OCI-LY3 (cell line): ENCODE data around the gene SOSTDC1.

Source experiments
- H2AFZ ChIP-seq: fragments of 200-600, 300-600 bp; shearing (Covaris generic); 2 replicates; pipeline ENCODE4 v1.6.0; 2014; ENCODE audit warnings: antibody characterized with exemption, low read depth, low read length
- H3K27ac ChIP-seq: fragments of 200-600, 300-600 bp; sonication (generic); 2 replicates; pipeline ENCODE4 v1.5.1; 2014; ENCODE audit warnings: mild to moderate bottlenecking, low read length, moderate library complexity, mixed read lengths
- H3K27me3 ChIP-seq: fragments of 200-600, 300-600 bp; sonication (generic); 2 replicates; pipeline ENCODE4 v1.6.1; 2014; ENCODE audit warnings: low read depth, low read length, mixed read lengths
- H3K36me3 ChIP-seq: fragments of 200-600, 300-600 bp; sonication (generic); replicated peaks from 2 replicates; pipeline ENCODE3; 2014; ENCODE audit warnings: low read depth, low read length, mixed read lengths
- H3K4me1 ChIP-seq: fragments of 300-600, 200-600 bp; sonication (generic); 2 replicates; pipeline ENCODE4 v1.6.1; 2014; ENCODE audit warnings: low read length, mixed read lengths
- H3K4me2 ChIP-seq: fragments of 200-600, 300-600 bp; sonication (generic); 2 replicates; pipeline ENCODE4 v1.6.1; 2014; ENCODE audit warnings: low read length, mixed read lengths
- H3K4me3 ChIP-seq: fragments of 300-600, 200-600 bp; sonication (generic); 2 replicates; pipeline ENCODE4 v1.5.1; 2014; ENCODE audit warnings: antibody characterized with exemption, mild to moderate bottlenecking, low read length, moderate library complexity
- H3K79me2 ChIP-seq: fragments of 300-600, 200-600 bp; shearing (Covaris generic); 2 replicates; pipeline ENCODE4 v1.6.1; 2014; ENCODE audit warnings: mild to moderate bottlenecking, low read length, mixed read lengths
- H3K9ac ChIP-seq: fragments of 300-600, 200-600 bp; shearing (Covaris generic); 2 replicates; pipeline ENCODE4 v1.6.0; 2014; ENCODE audit warnings: mild to moderate bottlenecking, low read length, moderate library complexity
- H3K9me3 ChIP-seq: fragments of 200-600, 300-600 bp; shearing (Covaris generic); 2 replicates; pipeline ENCODE4 v1.6.1; 2014; ENCODE audit warnings: low read length, mixed read lengths; ENCODE audit not compliant: insufficient read depth
- H4K20me1 ChIP-seq: fragments of 200-600, 300-600 bp; sonication (generic); 2 replicates; pipeline ENCODE4 v1.6.1; 2016; ENCODE audit warnings: low read length, mixed read lengths; ENCODE audit not compliant: insufficient read depth
- CTCF ChIP-seq: fragments of 200-600, 300-600 bp; sonication (generic); IDR thresholded peaks from 2 replicates; pipeline ENCODE4 v1.5.1; 2014; ENCODE audit warnings: antibody characterized with exemption, low read length, low read depth
- EZH2phosphoT487 ChIP-seq: fragments of 200-600 bp; shearing (Covaris generic); IDR thresholded peaks from 2 replicates; pipeline ENCODE4 v1.6.1; 2018; ENCODE audit warnings: antibody characterized with exemption, mixed run types, low read depth

The SOSTDC1 gene

GRCh38 chr7:16498122-16498521 lies 32.6 kb upstream of the SOSTDC1 start:
- Histone ChIP-seq H3K27me3 (no peaks in the 10 kb centered on the region), H3K36me3 (no peaks in the 10 kb centered on the region), H3K27ac (no peak overlapping the region), H3K79me2 (no peaks in the 10 kb centered on the region), H2AFZ (no peak overlapping the region), H3K9me3 (no peaks in the 10 kb centered on the region), H3K9ac (no peak overlapping the region), H3K4me2 (no peak overlapping the region), H3K4me1 (no peaks in the 10 kb centered on the region), H3K4me3 (no peak overlapping the region), H4K20me1 (no peaks in the 10 kb centered on the region)
- no peak for TF ChIP-seq EZH2phosphoT487
- TF ChIP-seq CTCF = no peak

GRCh38 chr7:16494955-16495719 lies 29.6 kb upstream of the SOSTDC1 start:
- no peak for TF ChIP-seq CTCF
- TF ChIP-seq EZH2phosphoT487 = no peak
- no peak overlapping the region for H3K4me3 ChIP-seq
- no peak overlapping the region for H2AFZ ChIP-seq
- no peak overlapping the region for H3K27ac ChIP-seq
- no peaks in the 10 kb centered on the region for H3K9me3 ChIP-seq
- H3K36me3 ChIP-seq = no peaks in the 10 kb centered on the region
- no peaks in the 10 kb centered on the region for H3K79me2 ChIP-seq
- no peaks in the 10 kb centered on the region for H3K27me3 ChIP-seq
- H3K4me2 ChIP-seq = no peak overlapping the region
- H3K9ac ChIP-seq = no peak overlapping the region
- no peaks in the 10 kb centered on the region for H3K4me1 ChIP-seq
- no peaks in the 10 kb centered on the region for H4K20me1 ChIP-seq

GRCh38 chr7:16494551-16494950 lies 29.0 kb upstream of the SOSTDC1 start:
- H3K27ac ChIP-seq = no peak overlapping the region
- H3K4me3 ChIP-seq = no peak overlapping the region
- H3K4me1 ChIP-seq = no peaks in the 10 kb centered on the region
- H3K9ac ChIP-seq = no peak overlapping the region
- H3K4me2 ChIP-seq = no peak overlapping the region
- no peak for TF ChIP-seq CTCF
- no peak for TF ChIP-seq EZH2phosphoT487
- H2AFZ ChIP-seq = no peak overlapping the region
- no peaks in the 10 kb centered on the region for H4K20me1 ChIP-seq
- H3K36me3 ChIP-seq = no peaks in the 10 kb centered on the region
- no peaks in the 10 kb centered on the region for H3K79me2 ChIP-seq
- no peaks in the 10 kb centered on the region for H3K9me3 ChIP-seq
- no peaks in the 10 kb centered on the region for H3K27me3 ChIP-seq

- no peak overlapping the region for H3K27ac ChIP-seq
- TF ChIP-seq CTCF (no peak), EZH2phosphoT487 (no peak)
- no peaks in the 10 kb centered on the region for H3K9me3 ChIP-seq
- H3K9ac ChIP-seq = no peak overlapping the region
- no peaks in the 10 kb centered on the region for H3K36me3 ChIP-seq
- H3K4me2 ChIP-seq = no peak overlapping the region
- no peak overlapping the region for H3K4me3 ChIP-seq
- no peaks in the 10 kb centered on the region for H4K20me1 ChIP-seq
- no peaks in the 10 kb centered on the region for H3K27me3 ChIP-seq
- H3K79me2 ChIP-seq = no peaks in the 10 kb centered on the region
- no peaks in the 10 kb centered on the region for H3K4me1 ChIP-seq
- H2AFZ ChIP-seq = no peak overlapping the region
Observed at GRCh38 chr7:16493266-16493665, 27.7 kb upstream of the SOSTDC1 start.
